Hindlimb muscle (tissue), 1 donor: Measurements from ENCODE around the gene GFRA4. TPM values are rescaled to one million over a fixed set of nuclear protein-coding genes. Genes with fewer than 3 reads are reported as not detected.

Experiments
- DNase-seq: peaks from one replicate; pipeline ENCODE4 v3.0.0-alpha.2; 2013
- polyA plus RNA-seq: library from polyadenylated mRNA; unstranded; fragments of 120-200 nt; gene quantifications from one replicate; pipeline ENCODE4 v1.2.1, GENCODE V29; 2013; ENCODE audit not compliant: insufficient read length

GFRA4 gene
- polyA plus RNA-seq, 1 donor, result not detected

DNA sequence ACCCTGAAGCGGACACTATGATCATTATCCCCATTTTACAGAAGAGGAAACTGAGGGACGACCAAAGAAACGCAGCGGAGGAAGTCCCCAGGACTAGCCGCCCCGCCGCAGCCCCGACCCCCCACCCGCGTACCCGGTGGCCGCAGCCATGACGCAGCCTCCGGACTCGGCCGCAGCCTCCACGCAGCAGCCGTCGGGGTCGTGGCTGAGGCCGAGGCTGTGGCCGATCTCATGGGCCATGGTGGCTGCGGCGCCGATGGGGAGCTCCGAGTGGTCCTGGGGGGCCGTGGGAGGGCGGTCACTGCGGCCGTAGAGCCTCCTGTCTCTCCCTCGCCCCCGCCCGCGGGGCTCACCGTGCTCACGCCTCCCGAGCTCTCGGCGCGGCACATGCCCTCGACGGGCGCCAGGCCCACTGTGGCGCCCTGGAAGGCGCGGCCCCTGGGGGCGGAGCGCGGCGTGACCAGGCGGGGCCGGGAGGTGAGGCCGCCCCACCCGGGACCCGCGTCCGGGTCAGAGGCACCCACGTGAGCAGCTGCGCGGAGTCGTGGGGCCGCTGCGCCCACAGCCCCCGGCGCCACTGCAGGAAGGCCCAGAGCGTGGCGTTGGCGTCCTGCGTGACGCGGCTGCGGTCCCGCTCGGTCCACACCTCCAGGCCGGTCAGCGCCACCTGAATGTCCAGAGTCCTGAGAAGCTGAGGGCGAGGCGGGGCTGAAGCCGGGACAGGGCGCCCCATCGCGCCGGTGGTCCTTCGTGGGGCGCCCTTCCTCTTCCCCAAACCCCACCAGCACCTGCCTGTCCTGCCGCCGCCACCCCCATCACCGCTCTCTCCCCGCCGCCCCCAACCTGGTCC, 10.2 kb upstream of the GFRA4 start:
- DNase-seq, result no peak

DNA sequence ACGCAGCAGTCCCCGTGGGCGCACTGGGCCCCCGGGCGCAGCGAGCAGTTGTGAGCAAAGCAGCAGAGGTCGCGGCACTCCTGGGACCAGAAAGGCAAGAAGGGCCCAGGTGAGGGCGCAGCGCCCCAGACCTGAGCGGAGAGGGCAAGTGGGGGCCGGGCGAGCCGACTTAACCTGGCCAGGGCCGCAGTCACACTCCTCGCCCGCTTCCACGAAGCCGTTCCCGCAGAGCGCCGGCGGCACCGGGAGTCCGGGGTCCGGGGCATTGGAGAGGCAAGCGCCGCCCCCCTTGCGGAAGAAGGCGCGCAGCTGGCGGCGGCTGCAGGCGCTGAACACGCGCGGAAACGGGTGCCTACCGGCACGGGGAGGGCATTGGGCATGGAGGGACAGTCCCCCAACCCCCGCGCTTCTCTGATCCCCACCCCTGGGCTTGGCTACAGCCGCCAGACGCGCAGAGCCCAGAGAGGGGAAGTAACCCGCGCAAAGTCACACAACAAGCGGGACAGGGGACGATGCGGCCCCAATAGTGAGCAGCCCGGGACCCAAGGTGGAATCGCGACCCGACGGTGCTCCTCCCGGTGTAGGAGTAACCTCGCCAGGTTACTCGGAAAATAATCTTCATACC, 9.5 kb upstream of the GFRA4 start:
- no peak for DNase-seq

DNA sequence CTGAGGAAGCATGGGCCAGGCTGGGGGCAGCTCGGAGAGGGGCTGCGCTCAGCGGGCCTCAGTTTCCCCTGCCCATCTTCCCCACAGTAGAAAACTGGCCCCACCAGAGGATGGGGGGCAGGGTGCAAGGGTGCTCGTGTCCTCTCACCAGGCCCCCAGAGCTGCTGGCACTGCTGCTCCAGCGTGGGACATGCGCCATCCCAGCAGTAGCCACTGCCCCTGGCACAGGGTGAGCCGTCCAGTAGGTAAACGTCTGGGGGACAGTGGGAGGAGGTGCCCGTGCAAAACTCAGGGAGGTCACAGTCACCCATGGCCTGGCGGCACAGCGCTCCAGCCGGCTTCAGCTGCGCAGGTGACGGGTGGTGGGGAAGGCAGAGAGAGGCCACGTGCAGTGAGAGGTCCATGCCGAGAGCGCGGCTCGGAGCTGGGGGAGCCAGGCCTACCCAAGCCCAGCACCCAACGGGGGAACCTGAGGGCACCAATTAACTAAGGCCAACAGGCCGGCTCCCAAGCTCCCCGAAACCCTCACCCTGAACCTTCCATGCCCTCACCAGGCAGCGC, 8.9 kb upstream of the GFRA4 start:
- DNase-seq, result no peak

DNA sequence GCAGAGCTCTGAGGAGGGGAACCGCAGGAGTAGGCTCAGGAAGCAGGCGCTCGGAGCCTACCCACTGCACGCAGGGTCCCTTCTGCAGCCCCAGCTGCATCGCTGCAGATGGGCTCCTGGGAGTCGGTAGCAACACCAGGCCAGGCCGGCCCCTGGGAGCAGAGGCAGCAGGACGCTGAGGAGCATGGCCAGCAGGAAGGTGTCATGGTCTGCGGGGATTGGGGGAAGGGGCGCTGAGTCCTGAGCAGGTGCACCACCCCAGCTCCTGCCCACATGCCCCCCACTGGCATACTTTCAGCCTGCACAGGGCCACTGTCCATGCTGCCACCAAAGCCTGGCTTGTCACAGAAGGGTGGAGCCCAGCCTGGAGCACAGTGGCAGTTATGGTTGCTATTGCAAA, 7.7 kb upstream of the GFRA4 start:
- no peak for DNase-seq

DNA sequence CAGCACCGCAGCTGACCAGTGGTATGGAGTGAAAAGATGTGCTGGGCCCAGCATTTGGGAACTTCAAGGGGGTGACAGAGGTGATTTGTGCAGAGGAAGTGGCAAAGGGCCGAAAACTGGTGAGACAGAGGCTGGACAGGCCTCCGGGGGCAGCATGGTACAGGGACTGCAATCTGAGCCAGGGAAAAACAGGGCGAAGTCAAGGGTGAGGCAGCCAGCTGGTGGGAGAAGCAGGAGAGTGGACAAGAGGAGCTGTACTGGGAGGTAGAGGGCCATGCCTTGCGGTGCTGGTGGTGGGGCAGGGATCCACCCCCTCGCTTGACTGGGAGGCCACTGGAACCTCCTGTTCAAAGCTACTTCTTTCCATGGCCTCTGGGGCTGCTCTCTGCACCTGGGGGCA, 7.3 kb upstream of the GFRA4 start:
- no peak for DNase-seq

DNA sequence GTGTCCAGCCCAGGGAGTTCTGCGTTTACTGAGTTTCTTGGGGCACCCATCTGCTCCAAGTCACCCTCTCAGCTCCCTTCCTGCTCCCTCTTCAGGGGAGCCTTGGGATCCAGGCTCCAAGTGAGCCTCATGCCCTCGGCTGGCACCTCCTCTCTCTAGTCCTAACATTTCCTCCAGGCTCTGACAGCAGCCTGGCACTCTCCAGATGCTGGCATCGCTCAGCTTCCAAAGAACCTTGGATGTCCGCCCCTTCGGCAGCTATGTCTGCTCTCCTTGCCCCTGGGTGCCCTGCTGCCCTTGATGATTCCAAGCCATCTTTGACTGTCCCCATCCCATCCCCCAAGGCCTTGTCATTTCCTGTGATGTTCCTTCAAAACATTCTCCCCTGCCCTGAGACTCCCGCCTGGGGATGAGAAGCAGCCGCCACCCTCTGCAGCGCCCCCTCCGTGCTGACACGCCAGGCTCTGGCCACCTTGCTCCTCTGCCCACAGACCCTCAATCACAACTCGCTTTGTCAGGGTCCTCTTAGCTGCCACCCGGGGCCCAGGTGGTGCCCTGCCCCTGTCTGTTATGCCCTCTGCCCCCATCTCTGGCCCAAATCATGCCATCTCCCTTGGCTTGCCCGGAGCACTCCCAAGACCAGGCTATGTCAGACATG, 6.6 kb upstream of the GFRA4 start:
- no peak for DNase-seq

DNA sequence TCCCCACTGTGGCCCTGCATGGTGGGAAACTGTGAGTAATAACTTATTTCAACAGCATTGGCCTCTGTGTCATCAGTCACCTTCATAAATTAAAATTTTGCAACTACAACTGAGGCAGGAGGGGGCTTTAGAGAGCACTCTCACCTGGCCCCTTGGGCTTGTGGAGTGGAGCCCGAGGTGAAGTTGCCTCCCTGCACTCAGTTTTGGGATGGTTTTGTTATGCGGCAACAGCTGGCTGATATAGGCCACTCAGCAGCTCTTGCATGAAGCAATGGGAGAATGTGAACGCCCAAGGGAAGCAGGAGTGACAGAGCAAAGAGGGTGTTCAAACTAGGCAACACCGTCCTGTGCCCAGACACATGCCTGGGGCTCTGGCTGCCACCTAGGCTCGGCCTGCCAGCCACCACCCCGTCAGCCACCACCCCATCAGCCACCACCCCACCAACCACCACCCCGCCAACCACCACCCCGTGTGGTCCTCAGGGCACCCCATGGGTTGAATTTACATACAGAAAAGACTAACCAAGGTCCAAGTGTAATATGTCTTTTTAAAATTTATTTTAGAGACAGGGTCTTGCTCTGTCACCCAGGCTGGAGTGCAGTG, 4.3 kb upstream of the GFRA4 start:
- DNase-seq, result no peak

DNA sequence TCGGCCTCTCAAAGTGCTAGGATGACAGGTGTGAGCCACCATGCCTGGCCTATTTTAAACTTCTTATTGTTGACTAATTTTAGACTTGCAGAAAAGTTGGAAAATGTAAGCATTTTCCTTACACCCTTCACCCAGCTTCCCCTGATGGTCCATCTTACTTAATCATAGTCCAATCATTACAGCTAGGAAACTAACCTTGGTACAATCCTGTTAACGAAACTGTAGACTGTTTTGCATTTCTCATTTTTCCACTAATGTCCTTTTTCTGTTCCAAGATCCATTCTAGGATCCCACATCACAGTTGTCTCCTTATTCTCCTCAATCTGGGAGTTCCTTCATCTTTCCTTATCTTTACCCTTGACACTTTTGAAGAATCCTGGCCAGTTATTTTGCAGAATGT, 659 bp upstream of the GFRA4 start:
- no peak for DNase-seq

DNA sequence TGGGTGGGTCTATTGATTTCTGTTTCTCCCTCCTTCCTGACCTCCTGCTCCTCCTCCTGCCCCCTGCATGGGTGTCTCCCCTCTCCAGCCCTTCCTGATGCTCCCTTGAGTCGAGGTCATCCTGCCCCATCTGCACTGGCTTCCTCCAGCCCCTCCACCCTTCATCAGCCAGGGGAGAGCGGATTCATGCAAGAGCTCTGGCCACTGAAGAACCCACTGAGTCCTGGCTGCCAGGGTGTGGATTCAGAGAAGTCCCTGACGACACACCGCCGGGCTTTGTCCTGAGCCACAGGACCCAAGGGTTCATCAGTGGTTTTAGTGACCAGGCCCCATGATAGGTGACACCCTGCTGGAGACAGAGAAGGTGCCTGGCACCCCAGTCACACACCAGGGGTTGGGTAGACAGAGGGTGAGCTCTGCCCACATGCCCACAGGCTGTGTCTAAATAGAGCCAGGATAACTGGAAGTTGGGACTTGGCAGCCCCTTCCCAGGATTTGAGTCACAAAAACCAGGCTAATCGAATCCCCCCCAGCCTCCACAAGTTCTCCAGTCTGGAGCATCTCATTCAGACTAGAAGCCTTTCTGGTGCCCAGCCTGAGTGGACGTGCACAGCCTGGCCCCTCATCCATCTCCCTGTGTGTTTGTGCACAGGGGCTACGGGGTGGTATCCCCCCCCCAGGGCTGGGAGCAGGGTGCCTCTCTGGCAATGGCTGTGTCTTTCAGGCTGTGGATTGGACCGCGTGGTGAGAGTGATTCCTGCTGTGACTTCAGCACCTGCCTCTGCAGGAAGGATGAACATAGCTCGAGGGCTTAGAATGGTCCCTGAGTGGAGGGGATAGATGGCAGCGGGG, 1.2 kb downstream of the GFRA4 start:
- DNase-seq, result no peak

DNA sequence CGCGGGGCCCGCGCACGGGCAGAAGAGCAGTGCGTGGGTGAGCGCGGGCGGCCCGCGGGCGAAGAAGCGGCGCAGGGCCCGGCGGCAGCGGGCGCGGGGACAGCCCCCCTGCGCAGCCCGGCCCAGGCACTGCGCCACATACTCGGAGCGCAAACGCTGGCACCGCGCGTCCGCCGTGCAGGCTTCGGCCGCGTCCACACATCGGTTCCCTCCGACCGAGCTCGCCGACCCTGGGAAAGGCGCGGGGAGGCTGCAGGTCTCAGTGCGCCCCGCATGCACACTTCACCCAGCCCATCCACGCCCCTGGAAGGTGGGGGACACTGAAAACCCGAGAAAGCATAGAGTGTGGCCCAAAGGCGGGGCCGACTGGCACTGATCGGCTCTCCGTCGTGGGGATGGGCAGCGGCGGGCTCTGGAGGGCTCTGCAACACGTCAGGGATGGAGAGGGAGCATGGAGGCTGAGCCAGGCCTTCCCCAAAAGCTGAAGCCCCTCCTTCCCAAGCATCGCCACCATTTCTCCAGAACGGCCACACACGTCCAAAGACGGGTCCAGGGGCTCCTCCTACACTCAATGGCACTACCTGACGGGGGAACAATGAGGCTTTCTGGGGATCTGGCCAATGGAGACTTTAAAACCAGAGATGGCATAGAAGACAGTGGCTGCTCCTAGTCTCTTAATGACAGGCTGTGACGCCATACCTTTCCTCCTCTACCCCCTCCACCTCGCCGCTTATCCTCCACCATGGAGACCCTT, 2.0 kb downstream of the GFRA4 start:
- no peak for DNase-seq

DNA sequence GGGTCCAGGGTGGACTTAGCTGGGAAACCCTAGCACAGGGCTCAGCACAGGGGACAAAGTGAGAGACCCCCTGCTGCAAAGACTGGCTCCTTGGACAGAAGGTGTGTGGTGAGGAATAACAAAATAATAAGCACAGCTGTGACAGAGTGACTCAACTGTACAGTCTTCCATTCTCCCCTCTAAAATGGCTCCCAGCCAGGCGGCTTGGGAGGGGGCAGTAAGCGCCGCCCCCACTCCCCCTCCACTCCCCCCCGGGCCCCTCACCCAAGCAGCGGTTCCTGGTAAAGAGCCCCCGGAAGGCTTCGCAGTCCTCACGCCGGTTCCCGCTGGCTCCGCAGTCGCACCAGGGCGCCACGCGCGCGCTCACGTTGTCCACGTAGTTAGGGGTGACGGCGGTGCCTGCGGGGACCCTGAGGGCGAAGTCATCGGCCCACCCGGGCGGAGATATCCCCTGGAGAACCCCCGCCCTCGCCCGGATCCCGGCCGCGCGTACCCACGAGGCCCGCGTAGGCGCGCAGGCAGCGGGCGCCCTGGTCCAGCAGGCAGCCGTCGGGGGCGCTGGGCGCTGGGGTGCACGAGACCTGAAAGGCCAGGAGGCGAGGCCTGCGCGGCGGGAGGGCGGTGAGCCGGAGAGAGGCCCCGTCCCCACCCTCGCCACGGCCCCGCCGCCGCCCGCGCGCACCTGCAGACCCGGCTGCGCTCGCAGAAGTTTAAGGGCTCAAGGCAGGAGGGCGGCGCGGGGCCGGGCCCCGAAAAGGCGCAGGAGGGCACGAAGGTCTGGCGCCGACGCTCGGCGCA, 2.7 kb downstream of the GFRA4 start:
- DNase-seq, result no peak

DNA sequence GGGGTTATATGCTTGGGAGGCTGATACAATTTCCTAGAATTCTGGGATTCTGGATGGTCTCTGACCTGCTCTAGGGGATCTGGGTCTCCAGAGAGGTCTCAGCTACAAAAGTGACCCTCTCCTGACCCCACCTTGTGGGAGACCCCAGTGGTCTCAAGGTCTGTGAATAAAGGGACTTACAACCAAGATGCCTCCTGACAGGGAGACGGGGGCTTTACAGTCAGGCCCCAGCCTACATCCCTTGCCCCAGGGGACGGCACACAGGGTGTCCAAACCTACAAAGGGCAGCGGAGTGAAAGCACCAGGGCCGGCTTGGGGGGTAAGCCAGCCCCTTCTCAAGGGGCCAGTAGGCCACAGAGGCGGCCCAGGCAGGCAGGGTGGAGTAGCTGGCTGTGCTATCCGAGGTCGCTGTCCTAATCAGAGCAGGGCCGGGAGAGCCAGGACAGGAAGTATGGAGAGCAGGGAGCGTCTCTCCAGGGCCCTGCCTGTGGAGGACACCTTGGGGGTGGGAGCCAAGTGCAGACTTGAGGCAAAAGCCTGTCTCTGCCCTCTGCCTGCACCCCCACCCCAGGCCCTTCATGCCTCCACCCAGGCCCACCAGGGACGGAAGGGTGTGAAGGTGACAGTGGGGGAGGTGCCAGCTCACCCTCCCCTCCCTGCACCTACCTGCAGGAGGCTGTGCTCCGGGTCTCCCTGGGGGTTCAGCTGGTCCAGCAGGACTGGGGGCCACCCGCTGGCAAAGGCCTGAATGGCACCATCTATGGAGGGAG, 3.5 kb downstream of the GFRA4 start:
- no peak for DNase-seq

DNA sequence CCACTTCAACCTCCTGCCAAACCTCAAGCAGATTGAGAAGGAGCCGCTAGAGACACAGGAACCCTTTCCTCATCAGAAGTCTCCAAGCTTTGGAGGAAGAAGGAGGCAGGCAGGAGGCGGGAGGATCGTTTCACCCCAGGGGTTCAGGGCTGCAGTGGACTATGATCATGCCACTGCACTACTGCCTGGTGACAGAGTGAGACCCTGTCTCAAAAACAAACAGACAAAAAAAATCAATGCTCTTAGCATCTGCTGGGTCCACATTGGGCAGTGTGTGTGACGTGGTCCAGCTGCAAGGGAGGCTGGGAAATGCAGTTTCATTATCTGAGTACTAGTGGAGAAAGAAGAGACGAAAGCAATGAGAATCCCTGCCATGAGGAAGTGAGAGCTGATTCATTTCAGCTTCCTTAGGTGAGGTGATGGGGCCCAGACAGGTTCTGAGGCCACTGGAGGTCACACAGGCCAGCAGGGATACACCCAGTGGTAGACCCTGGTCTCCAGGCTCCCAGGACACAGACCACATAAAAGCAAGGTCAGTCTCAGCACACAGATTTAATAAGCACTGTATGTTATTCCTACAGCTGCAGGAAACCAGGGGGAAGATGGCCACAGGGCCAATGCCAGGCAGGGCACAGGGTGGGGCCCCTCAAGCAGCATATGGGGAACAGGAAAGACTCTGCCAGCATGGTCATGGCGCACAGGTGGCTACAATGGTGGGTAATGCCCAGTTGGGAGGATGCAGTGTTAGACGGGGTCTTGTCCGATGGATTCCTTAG, 4.3 kb downstream of the GFRA4 start:
- DNase-seq, result no peak

DNA sequence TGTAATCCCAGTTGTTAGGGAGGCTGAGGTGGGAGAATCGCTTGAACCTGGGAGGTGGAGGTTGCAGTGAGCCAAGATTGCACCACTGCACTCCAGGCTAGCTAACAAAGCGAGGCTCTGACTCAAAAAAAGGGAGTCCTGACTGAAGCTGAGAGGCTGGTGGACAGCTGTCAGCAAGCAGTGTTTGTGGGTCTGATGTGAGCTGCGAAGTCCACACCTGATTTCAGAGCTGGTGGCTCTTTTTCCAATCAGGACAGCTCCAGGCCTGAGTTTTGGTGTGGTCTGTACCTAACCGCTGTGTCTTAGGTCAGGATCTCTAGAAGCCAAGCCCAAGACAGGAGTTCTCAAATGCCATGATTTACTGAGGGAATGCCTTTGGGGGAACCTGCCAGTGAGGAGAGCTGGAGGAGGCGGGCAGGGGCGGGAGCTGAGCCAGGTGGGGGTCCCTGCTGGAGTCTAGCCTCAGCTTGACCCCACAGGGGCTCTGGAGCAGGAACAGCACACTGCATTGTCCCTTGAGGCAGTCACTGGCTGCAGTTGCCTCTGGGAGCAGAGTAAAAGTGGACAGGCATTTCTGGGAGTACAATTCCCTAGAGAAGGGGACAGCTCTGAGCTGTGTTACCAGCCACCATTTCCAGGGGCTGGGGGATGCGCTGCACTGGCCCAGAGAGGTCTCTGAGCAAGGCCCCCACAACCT, 5.0 kb downstream of the GFRA4 start:
- DNase-seq, result no peak

DNA sequence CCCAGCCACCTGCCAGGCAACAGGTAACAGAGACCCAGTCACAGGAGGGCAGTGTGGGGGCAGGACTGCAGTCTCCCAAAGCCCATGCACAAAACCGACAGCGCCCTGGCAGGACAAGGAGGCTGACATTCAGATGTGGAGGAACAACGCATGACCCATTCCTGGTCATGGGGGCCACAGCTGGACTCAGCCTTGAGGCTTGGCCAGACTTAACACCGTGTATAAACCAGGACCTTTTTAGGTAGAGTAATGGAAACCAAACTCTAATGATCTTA, 8.1 kb downstream of the GFRA4 start:
- DNase-seq, result no peak

DNA sequence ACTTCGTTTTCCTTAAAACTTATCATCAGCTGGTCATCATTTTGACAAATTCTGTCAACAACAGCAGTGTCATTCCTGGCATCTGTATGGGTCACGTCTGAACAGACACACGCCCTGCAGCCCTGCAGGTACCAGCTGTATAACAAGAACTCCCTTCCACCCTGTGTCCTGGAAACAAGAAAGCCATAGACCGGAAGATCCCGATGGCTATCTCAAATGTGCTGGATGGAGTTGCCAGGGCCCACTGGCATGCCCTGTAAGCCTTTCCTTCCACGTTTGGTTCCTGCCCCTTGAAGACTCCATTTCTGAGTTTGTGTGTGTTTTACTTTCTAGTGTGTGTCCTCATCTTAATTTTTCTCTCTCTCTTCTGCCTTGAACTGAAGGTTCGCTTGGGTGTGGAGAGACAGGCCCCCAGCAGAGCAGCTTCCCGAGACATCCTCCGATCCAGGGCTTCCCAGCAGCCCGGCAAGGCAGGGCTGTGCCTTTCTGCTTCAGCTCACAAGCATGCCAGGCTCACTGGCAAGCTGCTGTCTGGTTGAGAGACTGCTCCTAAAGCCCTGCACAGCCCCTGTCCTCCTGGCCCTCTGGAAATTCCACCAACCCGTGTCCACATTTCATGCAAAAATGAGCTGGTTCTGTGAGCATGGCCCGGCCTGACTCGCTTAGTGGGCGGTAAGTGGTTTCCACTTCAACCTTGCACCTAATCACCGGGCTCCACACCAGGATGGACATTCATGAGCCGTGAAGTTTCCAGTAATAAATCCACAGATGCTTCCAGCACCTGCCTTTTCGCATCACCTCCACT, 8.7 kb downstream of the GFRA4 start:
- no peak for DNase-seq

DNA sequence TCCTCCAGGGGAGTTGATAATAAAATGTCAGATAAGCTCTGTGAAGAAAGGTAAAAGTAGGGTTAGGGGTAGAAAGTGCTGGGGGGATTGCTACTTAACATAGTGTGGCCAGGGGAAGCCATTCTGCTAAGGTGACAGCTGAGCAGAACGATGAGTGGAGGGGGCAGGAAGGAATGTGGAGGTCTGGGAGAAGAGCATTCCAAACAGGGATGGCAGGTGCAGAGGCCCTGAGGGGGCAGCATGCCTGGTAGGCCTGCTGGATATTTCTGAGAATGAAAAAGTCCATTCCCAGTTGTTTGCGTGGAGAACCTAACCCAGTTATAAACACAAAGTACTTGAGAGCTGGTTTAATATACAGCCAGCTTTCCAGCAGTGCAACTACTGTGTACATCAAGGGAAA, 9.3 kb downstream of the GFRA4 start:
- no peak for DNase-seq
